Neuronal stem cell (in vitro differentiated cells): ENCODE data around the gene ARFRP1.
A peak's percentile ranks its signal among the peaks of the same experiment; 100 is the strongest.

Experiments used
- DNase-seq: peaks from one replicate; pipeline ENCODE4 v3.0.0-alpha.2; 2013; ENCODE audit warnings: low spot score
- H2AFZ ChIP-seq: one replicate; pipeline ENCODE4 v1.6.1; 2013; ENCODE audit warnings: mild to moderate bottlenecking, low read length, inconsistent platforms
- H2AK5ac ChIP-seq: 2 replicates; pipeline ENCODE4 v1.6.1; 2013; ENCODE audit warnings: low read depth, mild to moderate bottlenecking, inconsistent platforms, low read length, moderate library complexity, mixed read lengths
- H2BK120ac ChIP-seq: 2 replicates; pipeline ENCODE4 v1.6.1; 2013; ENCODE audit warnings: low read depth, mild to moderate bottlenecking, inconsistent platforms, low read length, moderate library complexity, mixed read lengths
- H2BK12ac ChIP-seq: one replicate; pipeline ENCODE4 v1.6.1; 2013; ENCODE audit warnings: low read length, inconsistent platforms
- H2BK15ac ChIP-seq: 2 replicates; pipeline ENCODE4 v1.6.1; 2013; ENCODE audit warnings: mild to moderate bottlenecking, low read length, inconsistent platforms, mixed read lengths
- H2BK5ac ChIP-seq: one replicate; pipeline ENCODE4 v1.6.1; 2013; ENCODE audit warnings: inconsistent platforms, mild to moderate bottlenecking, low read length, moderate library complexity
- H3K14ac ChIP-seq: one replicate; pipeline ENCODE4 v1.6.1; 2013; ENCODE audit warnings: low read length, inconsistent platforms
- H3K18ac ChIP-seq: 2 replicates; pipeline ENCODE4 v1.6.1; 2013; ENCODE audit warnings: low read length, inconsistent platforms
- H3K23ac ChIP-seq: 2 replicates; pipeline ENCODE4 v1.6.1; 2013; ENCODE audit warnings: low read depth, mild to moderate bottlenecking, mixed read lengths, low read length, inconsistent platforms; ENCODE audit not compliant: poor library complexity
- H3K27ac ChIP-seq: replicated peaks from 3 replicates; pipeline ENCODE4 v1.5.1; 2013; ENCODE audit warnings: low read length, inconsistent platforms
- H3K27me3 ChIP-seq, 3 experiments: 2 replicates each; pipeline ENCODE4 v1.6.1; 2013; ENCODE audit warnings: low read length in 3 of 3, mild to moderate bottlenecking in 2 of 3, inconsistent platforms in 1 of 3, low read depth in 1 of 3, mixed read lengths in 1 of 3, moderate library complexity in 1 of 3; ENCODE audit not compliant: control insufficient read depth in 3 of 3, insufficient read depth in 3 of 3
- H3K36me3 ChIP-seq, 2 donors: replicated peaks in 1 of 2; 2 replicates each; pipeline ENCODE4 v1.6.1; 2013; ENCODE audit warnings: low read length in 2 of 2; ENCODE audit not compliant: control insufficient read depth in 2 of 2, insufficient read depth in 2 of 2
- H3K4ac ChIP-seq: 2 replicates; pipeline ENCODE4 v1.6.1; 2013; ENCODE audit warnings: inconsistent platforms, mild to moderate bottlenecking, low read length, moderate library complexity
- H3K4me1 ChIP-seq, 2 donors: 1 replicate in 1 of 2; 2 replicates in 1 of 2; pipeline ENCODE4 v1.6.1; 2013; ENCODE audit warnings: low read length in 2 of 2, low read depth in 1 of 2; ENCODE audit not compliant: control insufficient read depth in 2 of 2, insufficient read depth in 1 of 2
- H3K4me2 ChIP-seq: one replicate; pipeline ENCODE4 v1.6.1; 2013; ENCODE audit warnings: mild to moderate bottlenecking, low read length, inconsistent platforms; ENCODE audit not compliant: insufficient read depth, poor library complexity, severe bottlenecking
- H3K4me3 ChIP-seq, 2 donors: 2 replicates each; pipeline ENCODE4 v1.5.1; 2013; ENCODE audit warnings: low read length in 2 of 2, mild to moderate bottlenecking in 2 of 2, inconsistent platforms in 1 of 2, moderate library complexity in 1 of 2
- H3K79me1 ChIP-seq: one replicate; pipeline ENCODE4 v1.6.1; 2013; ENCODE audit warnings: low read depth, mild to moderate bottlenecking, inconsistent platforms, low read length, moderate library complexity
- H3K9ac ChIP-seq: one replicate; pipeline ENCODE4 v1.6.1; 2013; ENCODE audit warnings: mild to moderate bottlenecking, low read depth, low read length, inconsistent platforms; ENCODE audit not compliant: poor library complexity
- H3K9me3 ChIP-seq, 2 donors: replicated peaks in 1 of 2; 2 replicates each; pipeline versions ENCODE3 to v1.6.1; 2013; ENCODE audit warnings: low read length in 2 of 2, mild to moderate bottlenecking in 2 of 2, inconsistent platforms in 1 of 2, low read depth in 1 of 2, mixed read lengths in 1 of 2, moderate library complexity in 1 of 2; ENCODE audit not compliant: control insufficient read depth in 2 of 2, insufficient read depth in 1 of 2
- H4K8ac ChIP-seq: one replicate; pipeline ENCODE4 v1.6.1; 2013; ENCODE audit warnings: low read depth, mild to moderate bottlenecking, inconsistent platforms, low read length, moderate library complexity
- H4K91ac ChIP-seq: one replicate; pipeline ENCODE4 v1.6.1; 2013; ENCODE audit warnings: low read length, low read depth, mild to moderate bottlenecking, inconsistent platforms; ENCODE audit not compliant: poor library complexity
- WGBS, 2 donors: extraction: QIAGEN DNeasy Blood & Tissue Kit; methylation state at CpG; one replicate each; pipeline ENCODE4 v1.1.7; 2013; ENCODE audit warnings: missing lambda C conversion rate in 2 of 2, mixed read lengths in 1 of 2; ENCODE audit not compliant: insufficient read length in 2 of 2, insufficient replicate concordance in 1 of 2; ENCODE audit errors: extremely low coverage in 2 of 2; 5-methylcytosine and 5-hydroxymethylcytosine counted together

ARFRP1 gene

DNA sequence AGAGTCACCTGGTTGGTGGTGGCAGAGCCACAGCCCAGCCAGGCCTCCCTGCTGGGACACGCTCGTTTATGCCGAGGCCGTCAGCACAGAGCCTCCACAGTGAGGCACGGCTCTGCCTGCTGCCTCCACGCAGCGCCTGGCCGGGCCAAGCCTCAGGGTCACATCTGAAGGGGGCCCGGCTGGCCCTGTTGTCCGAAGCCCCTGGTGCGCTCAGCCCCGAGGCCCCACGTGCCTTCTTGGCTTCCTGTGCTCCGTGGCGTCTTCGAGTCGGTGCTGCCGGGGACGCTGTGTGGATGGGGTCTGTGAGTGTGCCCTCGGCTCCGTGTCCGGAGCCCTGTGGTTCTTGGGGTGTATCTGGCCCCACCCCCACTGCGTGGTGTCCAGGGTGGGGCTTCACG is 21.7 kb downstream of the ARFRP1 start:
- Histone ChIP-seq H4K91ac (peak overlapping the region; percentile 92), H2AFZ (no peak overlapping the region), H3K9me3 (peaks cover 0 to 5% of the 10 kb centered on the region in 2 donors), H3K79me1 (peaks cover 4% of the 10 kb centered on the region), H2BK120ac (no peak overlapping the region), H3K14ac (peak overlapping the region; percentile 21), H3K36me3 (peaks cover 2 to 20% of the 10 kb centered on the region in 2 donors), H2BK12ac (peak overlapping the region; percentile 90), H3K4me1 (peaks cover 14 to 17% of the 10 kb centered on the region in 2 donors), H3K23ac (peak overlapping the region; percentile 58), H2BK15ac (peak overlapping the region; percentile 67), H3K27ac (peak overlapping the region; percentile 49), H3K4me3 (no peak overlapping the region), H3K18ac (peak overlapping the region; percentile 93), H3K27me3 (no peaks in the 10 kb centered on the region), H3K4ac (peak overlapping the region; percentile 89), H3K9ac (peak overlapping the region; percentile 88), H4K8ac (peak overlapping the region; percentile 70), H2BK5ac (peak overlapping the region; percentile 97), H3K4me2 (no peak overlapping the region), H2AK5ac (peak overlapping the region; percentile 96)
- WGBS, 2 donors, result no CpG with 5 or more reads among the region's 24 CpGs
- DNase-seq, result no peak

DNA sequence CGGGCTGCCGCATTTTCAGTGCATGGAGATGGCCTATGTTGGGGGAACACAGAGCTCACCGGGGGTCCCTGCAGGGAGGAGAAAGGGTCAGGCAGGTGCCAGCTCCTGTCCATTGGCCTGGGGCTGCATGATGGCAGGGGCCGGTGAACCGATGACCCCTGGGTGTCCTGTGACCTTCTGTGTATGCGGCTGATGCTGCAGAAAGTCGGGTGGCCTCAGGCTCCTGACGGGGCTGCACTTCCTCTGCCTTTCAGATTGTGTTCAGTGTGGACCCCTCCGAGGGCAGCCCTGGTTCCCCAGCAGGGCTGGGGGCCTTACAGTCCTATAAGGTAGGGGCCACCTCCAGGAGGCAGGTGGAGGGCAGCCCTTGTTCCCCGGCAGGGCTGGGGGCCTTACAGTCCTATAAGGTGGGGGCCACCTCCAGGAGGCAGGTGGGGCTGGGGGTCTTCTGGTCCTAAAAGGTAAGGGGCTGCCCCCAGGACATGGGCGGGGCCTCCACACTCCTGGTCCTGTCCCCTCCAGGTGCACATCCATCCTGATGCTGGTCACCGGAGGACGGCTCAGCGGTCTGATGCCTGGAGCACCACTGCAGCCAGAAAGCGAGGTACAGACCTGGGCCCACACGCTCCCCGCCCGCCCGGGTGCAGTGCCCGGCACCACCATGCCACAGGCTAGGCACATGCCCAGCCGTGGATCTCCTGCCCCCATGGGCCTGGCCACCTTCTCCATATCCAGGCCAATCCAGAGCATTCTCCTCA is 22.3 kb downstream of the ARFRP1 start:
- H3K27ac ChIP-seq, result no peak overlapping the region
- peak overlapping the region; percentile 88 for H3K9ac ChIP-seq
- peaks cover 0 to 5% of the 10 kb centered on the region in 2 donors for H3K9me3 ChIP-seq
- H2BK15ac ChIP-seq, result peak overlapping the region; percentile 67
- H3K27me3 ChIP-seq, result no peaks in the 10 kb centered on the region
- peak overlapping the region; percentile 93 for H3K18ac ChIP-seq
- no peak overlapping the region for H2AFZ ChIP-seq
- no CpG with 5 or more reads among the region's 21 CpGs for WGBS, 2 donors
- no peak overlapping the region for H3K4me3 ChIP-seq
- peaks cover 2 to 23% of the 10 kb centered on the region in 2 donors for H3K36me3 ChIP-seq
- H4K8ac ChIP-seq, result peak overlapping the region; percentile 29
- peak overlapping the region; percentile 21 for H3K14ac ChIP-seq
- H3K23ac ChIP-seq, result no peak overlapping the region
- peak overlapping the region; percentile 96 for H2AK5ac ChIP-seq
- no peak overlapping the region for H3K4me2 ChIP-seq
- H2BK5ac ChIP-seq, result peak overlapping the region; percentile 97
- no peak for DNase-seq
- H3K79me1 ChIP-seq, result peaks cover 4% of the 10 kb centered on the region
- H2BK120ac ChIP-seq, result no peak overlapping the region
- peak overlapping the region; percentile 90 for H2BK12ac ChIP-seq
- peaks cover 14 to 17% of the 10 kb centered on the region in 2 donors for H3K4me1 ChIP-seq
- peak overlapping the region; percentile 92 for H4K91ac ChIP-seq
- no peak overlapping the region for H3K4ac ChIP-seq

- peaks cover 0 to 5% of the 10 kb centered on the region in 2 donors for H3K9me3 ChIP-seq
- peaks cover 4 to 40% of the 10 kb centered on the region in 2 donors for H3K36me3 ChIP-seq
- H2BK15ac ChIP-seq, result no peak overlapping the region
- H3K14ac ChIP-seq, result no peak overlapping the region
- no CpG with 5 or more reads among the region's 22 CpGs for WGBS, 2 donors
- no peak overlapping the region for H2AFZ ChIP-seq
- no peak for DNase-seq
- no peak overlapping the region for H3K4ac ChIP-seq
- no peak overlapping the region for H2BK5ac ChIP-seq
- H3K27me3 ChIP-seq, result no peaks in the 10 kb centered on the region
- no peak overlapping the region for H3K9ac ChIP-seq
- H3K4me3 ChIP-seq, result peak overlapping the region in 1 of 2 donors; percentile 59
- no peak overlapping the region for H2AK5ac ChIP-seq
- no peak overlapping the region for H4K91ac ChIP-seq
- H3K23ac ChIP-seq, result no peak overlapping the region
- no peak overlapping the region for H2BK120ac ChIP-seq
- no peak overlapping the region for H2BK12ac ChIP-seq
- peak overlapping the region; percentile 48 for H3K18ac ChIP-seq
- H3K4me1 ChIP-seq, result peaks cover 14 to 17% of the 10 kb centered on the region in 2 donors
- peaks cover 4% of the 10 kb centered on the region for H3K79me1 ChIP-seq
- no peak overlapping the region for H3K27ac ChIP-seq
- no peak overlapping the region for H3K4me2 ChIP-seq
- peak overlapping the region; percentile 23 for H4K8ac ChIP-seq
These were observed 25.2 kb downstream of the ARFRP1 start for GRCh38 chr20:63682384-63683139.

DNA sequence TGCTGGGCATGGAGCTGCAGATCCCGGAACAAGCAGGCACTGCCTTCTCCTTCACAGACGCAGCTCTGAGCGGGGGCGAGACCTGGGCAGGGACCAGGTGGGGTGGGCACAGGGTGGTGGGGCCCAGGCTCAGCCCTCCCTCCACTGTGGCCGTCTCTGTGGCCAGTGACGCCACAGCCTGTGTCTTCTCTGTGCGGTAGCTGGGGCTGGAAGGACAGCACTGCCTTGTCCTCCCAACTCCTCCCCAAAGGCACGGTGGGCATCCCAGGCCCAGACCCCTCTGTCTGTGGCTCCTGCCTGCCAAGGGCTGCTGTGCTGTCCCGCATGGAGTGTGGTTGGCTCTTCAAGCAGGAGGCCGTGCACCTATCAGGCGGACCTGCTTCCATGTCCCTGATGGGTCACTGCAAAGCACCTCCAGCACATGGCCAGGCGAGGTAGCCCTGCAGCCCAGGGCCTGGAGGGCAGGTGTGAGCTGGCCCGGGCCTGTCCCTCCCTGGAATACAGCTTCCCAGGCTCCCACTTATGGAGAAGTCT is 26.1 kb downstream of the ARFRP1 start:
- Histone ChIP-seq H3K27ac (peak overlapping the region; percentile 14), H3K4me1 (peaks cover 9% of the 10 kb centered on the region in 2 donors), H3K9ac (peak overlapping the region; percentile 21), H2AFZ (no peak overlapping the region), H3K36me3 (peaks cover 4 to 48% of the 10 kb centered on the region in 2 donors), H3K4me3 (no peak overlapping the region), H2AK5ac (peak overlapping the region; percentile 79), H3K4me2 (no peak overlapping the region), H4K8ac (no peak overlapping the region), H2BK120ac (peak overlapping the region; percentile 61), H3K79me1 (peaks cover 4% of the 10 kb centered on the region), H3K18ac (no peak overlapping the region), H3K23ac (peak overlapping the region; percentile 55), H3K9me3 (peaks cover 0 to 5% of the 10 kb centered on the region in 2 donors), H2BK5ac (peak overlapping the region; percentile 83), H2BK15ac (no peak overlapping the region), H3K14ac (no peak overlapping the region), H3K4ac (no peak overlapping the region), H3K27me3 (no peaks in the 10 kb centered on the region), H2BK12ac (no peak overlapping the region), H4K91ac (no peak overlapping the region)
- no peak for DNase-seq
- no CpG with 5 or more reads among the region's 13 CpGs for WGBS, 2 donors
